SK-N-MC (cell line): ENCODE data around the gene PBX3.

Experiments
- EZH2 ChIP-seq: fragments of 200-600 bp; sonication (generic); IDR thresholded peaks from one replicate; pipeline ENCODE4 v1.6.1; 2017; ENCODE audit warnings: antibody characterized with exemption
- FOXP2 ChIP-seq: optimal IDR thresholded peaks from 2 replicates; pipeline ENCODE3; 2011; ENCODE audit warnings: mild to moderate bottlenecking, moderate library complexity; ENCODE audit not compliant: insufficient read depth; ENCODE audit errors: extremely low read length, control extremely low read depth
- POLR2AphosphoS5 ChIP-seq: IDR thresholded peaks from 2 replicates; pipeline ENCODE4 v1.6.1; 2012; ENCODE audit warnings: mild to moderate bottlenecking, low read depth, low read length, borderline replicate concordance

- TF ChIP-seq EZH2 (no peak), POLR2AphosphoS5 (no peak), FOXP2 (no peak)
These were observed 243.1 kb downstream of the PBX3 start for GRCh38 chr9:125990186-125990792.
